Neural crest cell (in vitro differentiated cells): ENCODE data around the gene GP1BA. TPM values are rescaled to one million over a fixed set of nuclear protein-coding genes. Genes with fewer than 3 reads are reported as not detected.

Experiments used
- DNase-seq: peaks from one replicate; pipeline ENCODE4 v3.0.0; 2021; ENCODE audit warnings: low read depth, mixed read lengths, low spot score
- H3K27ac Mint-ChIP-seq: one replicate; pipeline ENCODE4 v1.8.0; 2021; ENCODE audit warnings: mild to moderate bottlenecking, mixed read lengths; ENCODE audit not compliant: unreplicated experiment
- H3K27me3 Mint-ChIP-seq: 2 replicates; pipeline ENCODE4 v1.8.0; 2021; ENCODE audit warnings: low read depth, mild to moderate bottlenecking, mixed read lengths
- H3K36me3 Mint-ChIP-seq: 2 replicates; pipeline ENCODE4 v1.8.0; 2021; ENCODE audit warnings: low read depth, mild to moderate bottlenecking, mixed read lengths
- H3K4me1 Mint-ChIP-seq: 2 replicates; pipeline ENCODE4 v1.8.0; 2021; ENCODE audit warnings: mixed read lengths
- H3K4me3 Mint-ChIP-seq: one replicate; pipeline ENCODE4 v1.8.0; 2021; ENCODE audit warnings: mild to moderate bottlenecking, mixed read lengths
- H3K9me3 Mint-ChIP-seq: 2 replicates; pipeline ENCODE4 v1.8.0; 2021; ENCODE audit warnings: mixed read lengths
- CTCF ChIP-seq: fragments of 200-600 bp; sonication (generic); conservative IDR thresholded peaks from 2 replicates; pipeline ENCODE4 v1.5.0; 2021; ENCODE audit warnings: antibody characterized with exemption, mild to moderate bottlenecking
- total RNA-seq: library from RNA; stranded (reverse); gene quantifications from 2 replicates; pipeline ENCODE4 v1.2.1, GENCODE V29; 2021

GP1BA gene
- total RNA-seq, 1 donor from 2014 or later: not detected

- no peak for TF ChIP-seq CTCF
- no peaks in the 10 kb centered on the region for H3K9me3 Mint-ChIP-seq
- peak overlapping the region; percentile 12 for H3K27ac Mint-ChIP-seq
- H3K4me3 Mint-ChIP-seq: peak overlapping the region; percentile 96
- peaks cover 14% of the 10 kb centered on the region for H3K36me3 Mint-ChIP-seq
- peaks cover 46% of the 10 kb centered on the region for H3K4me1 Mint-ChIP-seq
- DNase-seq: peak; percentile 67
- H3K27me3 Mint-ChIP-seq: peaks cover 7% of the 10 kb centered on the region
These were observed 16.8 kb downstream of the GP1BA start for GRCh38 chr17:4948931-4949320.

DNA sequence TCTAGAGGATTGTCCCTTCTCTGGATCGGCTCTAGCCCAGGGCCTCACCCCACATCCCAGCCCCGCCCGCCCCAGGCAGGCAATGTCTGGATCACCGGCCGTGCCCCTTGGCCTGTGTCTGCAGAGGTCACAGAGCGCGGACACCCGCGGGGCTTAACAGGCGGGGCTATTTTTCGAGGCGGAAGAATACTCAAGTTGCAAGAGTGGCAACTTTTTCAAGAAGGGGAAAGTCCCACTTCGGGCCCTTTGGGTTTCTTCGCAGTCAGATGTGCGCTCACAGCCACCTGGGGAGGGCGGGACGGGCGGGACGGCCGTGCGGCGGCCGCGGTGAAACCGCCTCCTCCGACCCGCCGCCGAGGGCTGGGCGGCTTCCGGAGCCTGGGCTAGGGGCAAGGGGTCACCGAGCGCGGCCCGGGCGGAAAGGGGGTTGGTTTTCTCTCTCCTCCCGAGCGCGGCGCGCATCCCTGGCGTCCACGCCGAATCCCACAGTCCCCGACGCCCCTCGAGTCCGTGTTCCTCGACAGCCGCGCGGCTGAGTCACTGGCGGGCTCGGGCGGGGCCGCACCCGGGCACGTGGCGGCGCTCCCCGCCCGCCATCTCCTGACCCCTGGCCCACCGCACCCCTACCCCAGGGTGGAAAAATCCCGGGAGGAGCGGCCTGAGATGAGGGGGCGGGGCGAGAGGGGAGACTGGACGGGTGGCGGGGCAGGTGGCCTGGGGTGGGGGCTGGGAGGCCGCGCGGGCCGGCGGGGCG lies 17.4 kb downstream of the GP1BA start:
- H3K27ac Mint-ChIP-seq: peak overlapping the region; percentile 12
- TF ChIP-seq CTCF: no peak
- DNase-seq: peak; percentile 65

DNA sequence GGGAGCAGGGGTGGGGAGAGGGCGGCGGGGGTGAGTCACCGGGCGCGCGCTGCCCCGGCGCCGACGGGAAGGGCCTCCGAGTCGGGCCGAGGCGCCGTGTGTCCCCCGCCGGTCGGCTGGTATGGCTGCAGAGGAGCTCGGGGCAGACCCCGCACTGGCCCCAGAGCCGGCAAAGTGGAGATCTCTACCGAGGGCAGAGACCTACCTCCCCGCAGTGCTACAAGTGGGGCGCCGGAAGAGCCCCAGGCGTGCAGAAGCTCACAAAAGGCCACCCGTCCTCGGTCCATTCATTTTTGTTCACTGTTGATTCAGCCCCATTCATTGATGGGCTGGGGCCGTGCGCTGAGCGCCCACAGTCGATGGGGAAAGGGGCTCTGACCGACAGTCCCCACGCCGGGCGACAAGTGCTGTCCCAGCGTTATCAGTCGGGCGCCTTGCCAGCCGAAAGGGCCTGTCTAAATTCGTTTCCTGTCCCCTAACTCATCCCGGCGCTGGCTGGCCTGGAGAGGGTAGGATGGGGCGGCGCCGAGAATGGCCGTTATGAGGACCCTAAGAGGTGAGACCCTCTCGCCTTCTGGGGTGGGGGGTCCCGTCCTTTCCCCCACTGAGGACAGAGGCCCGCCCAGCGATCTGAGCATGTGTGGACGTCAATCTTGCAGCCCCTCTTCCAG lies 18.1 kb downstream of the GP1BA start:
- peaks cover 9% of the 10 kb centered on the region for H3K36me3 Mint-ChIP-seq
- peaks cover 5% of the 10 kb centered on the region for H3K27me3 Mint-ChIP-seq
- TF ChIP-seq CTCF: no peak
- peak overlapping the region; percentile 89 for H3K4me3 Mint-ChIP-seq
- H3K9me3 Mint-ChIP-seq: no peaks in the 10 kb centered on the region
- no peak for DNase-seq
- H3K4me1 Mint-ChIP-seq: peaks cover 41% of the 10 kb centered on the region
- H3K27ac Mint-ChIP-seq: peak overlapping the region; percentile 78

More for the DNA sequence above, 17.4 kb downstream of the GP1BA start:
- Mint-ChIP-seq H3K4me1 (peaks cover 45% of the 10 kb centered on the region), H3K4me3 (peak overlapping the region; percentile 96), H3K36me3 (peaks cover 12% of the 10 kb centered on the region), H3K9me3 (no peaks in the 10 kb centered on the region), H3K27me3 (peaks cover 7% of the 10 kb centered on the region)

- peaks cover 35% of the 10 kb centered on the region for H3K4me1 Mint-ChIP-seq
- H3K27ac Mint-ChIP-seq: peak within 1 kb of the TSS; percentile 78
- H3K9me3 Mint-ChIP-seq: no peaks in the 10 kb centered on the region
- peaks cover 2% of the 10 kb centered on the region for H3K27me3 Mint-ChIP-seq
- H3K4me3 Mint-ChIP-seq: peak within 1 kb of the TSS; percentile 89
- peaks cover 4% of the 10 kb centered on the region for H3K36me3 Mint-ChIP-seq
- TF ChIP-seq CTCF: no peak
- DNase-seq: no peak
These were observed 18.7 kb downstream of the GP1BA start, which contains the start of gene ENO3 for GRCh38 chr17:4950746-4951204. ENO3 (plus strand) TSS chr17:4951119; CDS start chr17:4951830, 711 bp downstream.

DNA sequence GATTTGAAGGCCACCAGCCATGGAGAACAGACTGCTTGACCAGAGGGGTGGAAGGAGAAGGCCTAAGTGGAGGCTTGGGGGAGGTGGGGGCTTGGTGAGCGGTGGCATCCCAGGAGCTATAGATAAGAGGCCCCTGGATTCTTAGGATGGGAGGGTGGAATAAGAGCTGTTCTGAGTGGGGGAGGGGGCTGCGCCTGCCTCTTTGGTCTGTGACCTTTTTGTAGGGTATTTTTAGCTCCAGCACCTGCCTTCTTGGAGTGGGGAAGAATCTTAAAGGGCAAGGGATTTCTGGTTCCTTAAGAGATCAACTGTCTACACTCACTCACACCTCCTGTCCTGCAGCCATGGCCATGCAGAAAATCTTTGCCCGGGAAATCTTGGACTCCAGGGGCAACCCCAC lies 19.4 kb downstream of the GP1BA start:
- Mint-ChIP-seq H3K4me3 (peak overlapping the region; percentile 89), H3K27ac (no peak overlapping the region), H3K36me3 (no peaks in the 10 kb centered on the region)

More for the DNA sequence above, 19.4 kb downstream of the GP1BA start:
- peaks cover 2% of the 10 kb centered on the region for H3K27me3 Mint-ChIP-seq
- no peaks in the 10 kb centered on the region for H3K9me3 Mint-ChIP-seq
- peaks cover 28% of the 10 kb centered on the region for H3K4me1 Mint-ChIP-seq
- TF ChIP-seq CTCF: no peak
- DNase-seq: no peak
